ENCODE results near the gene SMPD2. TPM values are rescaled to one million over a fixed set of nuclear protein-coding genes. Genes with fewer than 3 reads are reported as not detected.
A peak's percentile ranks its signal among the peaks of the same experiment; 100 is the strongest.

The SMPD2 gene
- total and polyA plus RNA-seq, 2 donors (not counting 1 experiment from before 2014, with no cell fraction given) = 35.7 to 43.9 TPM

GRCh38 chr6:109450801-109451200 is 10.3 kb downstream of the SMPD2 start:
- peak overlapping the region; percentile 47 for H3K4me3 Mint-ChIP-seq
- ATAC-seq (ENCODE audit: low read depth) = no peak
- 90% methylated on average over 2 of the region's 3 CpGs for WGBS (ENCODE audit: insufficient coverage)

More at GRCh38 chr6:109450801-109451200, 10.3 kb downstream of the SMPD2 start:
- Histone ChIP-seq H3K79me2 (ENCODE audit: control insufficient read depth, insufficient read depth, low read length) (peaks cover 37% of the 10 kb centered on the region), H3K27me3 (replicated peaks in 1 of 4; ENCODE audit: control extremely low read depth in 1 of 4, control insufficient read depth in 3 of 4, insufficient read depth in 4 of 4, low read length in 3 of 4) (no peaks in the 10 kb centered on the region), H3K4me2 (replicated peaks; ENCODE audit: low read depth, low read length, poor library complexity, severe bottlenecking) (peak overlapping the region; percentile 65), H3K27ac (ENCODE audit: low read length in 2 of 2) (peak overlapping the region in 1 of 2 donors; percentile 76), H3K9me3 (ENCODE audit: control extremely low read depth in 1 of 3, control insufficient read depth in 2 of 3, insufficient read depth in 1 of 3, low read length in 2 of 3) (no peaks in the 10 kb centered on the region), H3K9ac (ENCODE audit: low read length) (no peak overlapping the region), H3K36me3 (replicated peaks in 1 of 2; ENCODE audit: control extremely low read depth in 1 of 2, control insufficient read depth in 1 of 2, extremely low read depth in 1 of 2, insufficient read depth in 2 of 2, low read length in 1 of 2) (peaks cover 0 to 43% of the 10 kb centered on the region in 2 experiments), H3K4me3 (ENCODE audit: control extremely low read depth in 1 of 5, extremely low read depth in 1 of 5, insufficient read depth in 1 of 5, low read depth in 2 of 5, low read length in 4 of 5) (no peak overlapping the region), H4K20me1 (ENCODE audit: control insufficient read depth, insufficient read depth, low read length, poor library complexity, severe bottlenecking) (peaks cover 9% of the 10 kb centered on the region), H2AFZ (ENCODE audit: insufficient read depth, low read depth, low read length, poor library complexity, severe bottlenecking) (no peak overlapping the region), H3K4me1 (ENCODE audit: control insufficient read depth in 2 of 2, insufficient read depth in 2 of 2, low read length in 2 of 2) (peaks cover 70 to 74% of the 10 kb centered on the region in 2 donors)
- no peak for TF ChIP-seq CTCF (IDR thresholded peaks at IDR 0.05)
- TF ChIP-seq EZH2 (IDR thresholded peaks at IDR 0.05; ENCODE audit: borderline replicate concordance, insufficient read depth, low read depth, low read length, poor library complexity, severe bottlenecking) = no peak
- peak; percentile 44 for DNase-seq
- Mint-ChIP-seq H3K27ac (peak overlapping the region; percentile 79), H3K4me1 (peaks cover 78% of the 10 kb centered on the region), H3K27me3 (no peaks in the 10 kb centered on the region), H3K9me3 (ENCODE audit: insufficient read depth) (no peaks in the 10 kb centered on the region)
- intact Hi-C loops (cut with micrococcal nuclease) = loop anchor here (10.0 kb wide), 2 partner anchors 754 to 1424 kb away; partner anchors contain the start of gene AMD1
- POLR2A ChIA-PET = interaction anchor here (0.7 to 3.7 kb wide), 2 partner anchors 10 to 67 kb away, joined by 6 to 21 read pairs; partner anchors contain the start of genes PPIL6 and SMPD2
- CTCF ChIA-PET = interaction anchor here (0.5 to 0.6 kb wide), 2 partner anchors 10 to 22 kb away, joined by 3 to 4 read pairs; no protein-coding TSS in a partner anchor
